ENCODE results near the gene PBRM1.

Gene PBRM1

GRCh38 chr3:52722491-52722890 is 36.8 kb upstream of the PBRM1 start:
- DNase-seq (ENCODE audit: extremely low read depth, low read depth) = no peak

DNA sequence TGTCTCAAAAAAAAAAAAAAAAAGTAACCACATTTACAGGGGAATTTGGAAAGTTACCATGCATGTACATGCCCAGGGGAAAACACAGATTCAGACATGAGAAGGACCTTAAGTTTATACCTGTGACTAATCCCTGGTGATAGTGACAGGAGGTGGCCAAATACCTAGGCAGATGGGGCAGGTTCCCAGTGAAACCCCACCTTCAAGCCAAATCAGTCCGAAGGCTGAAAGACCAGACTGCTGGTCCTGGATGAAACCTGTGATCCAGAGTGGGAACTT is 36.0 kb upstream of the PBRM1 start:
- H3K4me3 ChIP-seq (replicated peaks; ENCODE audit: low read depth, low read length) = no peak overlapping the region
- no peak for DNase-seq (ENCODE audit: extremely low read depth, low read depth)
- TF ChIP-seq, protein P1, sequence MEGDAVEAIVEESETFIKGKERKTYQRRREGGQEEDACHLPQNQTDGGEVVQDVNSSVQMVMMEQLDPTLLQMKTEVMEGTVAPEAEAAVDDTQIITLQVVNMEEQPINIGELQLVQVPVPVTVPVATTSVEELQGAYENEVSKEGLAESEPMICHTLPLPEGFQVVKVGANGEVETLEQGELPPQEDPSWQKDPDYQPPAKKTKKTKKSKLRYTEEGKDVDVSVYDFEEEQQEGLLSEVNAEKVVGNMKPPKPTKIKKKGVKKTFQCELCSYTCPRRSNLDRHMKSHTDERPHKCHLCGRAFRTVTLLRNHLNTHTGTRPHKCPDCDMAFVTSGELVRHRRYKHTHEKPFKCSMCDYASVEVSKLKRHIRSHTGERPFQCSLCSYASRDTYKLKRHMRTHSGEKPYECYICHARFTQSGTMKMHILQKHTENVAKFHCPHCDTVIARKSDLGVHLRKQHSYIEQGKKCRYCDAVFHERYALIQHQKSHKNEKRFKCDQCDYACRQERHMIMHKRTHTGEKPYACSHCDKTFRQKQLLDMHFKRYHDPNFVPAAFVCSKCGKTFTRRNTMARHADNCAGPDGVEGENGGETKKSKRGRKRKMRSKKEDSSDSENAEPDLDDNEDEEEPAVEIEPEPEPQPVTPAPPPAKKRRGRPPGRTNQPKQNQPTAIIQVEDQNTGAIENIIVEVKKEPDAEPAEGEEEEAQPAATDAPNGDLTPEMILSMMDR (IDR thresholded peaks at IDR 0.05; ENCODE audit: low read depth, low read length, missing control alignments) = no peak

More at GRCh38 chr3:52722491-52722890, 36.8 kb upstream of the PBRM1 start:
- no peak overlapping the region for H3K4me3 ChIP-seq (replicated peaks; ENCODE audit: low read depth, low read length)
- TF ChIP-seq, protein P1 (IDR thresholded peaks at IDR 0.05; ENCODE audit: low read depth, low read length, missing control alignments) = no peak

DNA sequence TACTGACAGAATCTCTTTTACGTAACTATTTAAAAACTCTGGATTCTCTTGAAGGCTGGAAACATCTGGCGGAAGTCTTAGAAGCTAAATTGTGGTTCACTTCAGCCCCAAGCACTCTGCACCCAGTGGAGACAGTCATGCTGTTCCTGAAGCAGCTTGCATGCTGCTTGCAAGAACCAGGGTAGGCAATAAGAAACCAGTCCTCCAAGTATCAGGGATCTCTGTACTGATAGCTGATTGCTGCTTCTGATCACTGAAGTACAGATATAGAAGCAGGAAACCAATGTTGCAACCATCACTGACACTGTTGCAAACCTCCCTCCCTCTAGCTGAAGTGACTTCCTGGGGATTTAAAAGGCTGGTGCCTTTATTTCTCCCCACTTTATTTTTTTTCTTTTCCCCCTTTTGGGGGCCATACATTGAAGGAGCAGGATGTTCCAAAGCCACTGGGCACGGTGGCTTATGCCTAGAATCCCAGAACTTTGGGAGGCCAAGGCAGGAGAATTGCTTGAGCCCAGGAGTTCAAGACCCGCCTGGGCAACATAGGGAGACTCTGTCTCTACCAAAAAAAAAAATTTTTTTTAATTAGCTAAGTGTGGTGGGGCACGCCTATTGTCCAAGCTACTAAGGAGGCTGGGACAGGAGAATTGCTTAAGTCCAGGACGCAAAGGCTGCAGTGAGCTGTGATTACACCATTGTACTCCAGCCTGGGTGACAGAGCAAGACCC is 35.5 kb upstream of the PBRM1 start:
- no peak for DNase-seq (ENCODE audit: extremely low read depth, low read depth)
- TF ChIP-seq, protein P1 (IDR thresholded peaks at IDR 0.05; ENCODE audit: low read depth, low read length, missing control alignments) = no peak
- no peak overlapping the region for H3K4me3 ChIP-seq (replicated peaks; ENCODE audit: low read depth, low read length)

- TF ChIP-seq, protein P1 (IDR thresholded peaks at IDR 0.05; ENCODE audit: low read depth, low read length, missing control alignments) = no peak
- DNase-seq (ENCODE audit: extremely low read depth, low read depth) = no peak
- no peak overlapping the region for H3K4me3 ChIP-seq (replicated peaks; ENCODE audit: low read depth, low read length)
These were observed 33.9 kb upstream of the PBRM1 start for GRCh38 chr3:52719618-52720017.

DNA sequence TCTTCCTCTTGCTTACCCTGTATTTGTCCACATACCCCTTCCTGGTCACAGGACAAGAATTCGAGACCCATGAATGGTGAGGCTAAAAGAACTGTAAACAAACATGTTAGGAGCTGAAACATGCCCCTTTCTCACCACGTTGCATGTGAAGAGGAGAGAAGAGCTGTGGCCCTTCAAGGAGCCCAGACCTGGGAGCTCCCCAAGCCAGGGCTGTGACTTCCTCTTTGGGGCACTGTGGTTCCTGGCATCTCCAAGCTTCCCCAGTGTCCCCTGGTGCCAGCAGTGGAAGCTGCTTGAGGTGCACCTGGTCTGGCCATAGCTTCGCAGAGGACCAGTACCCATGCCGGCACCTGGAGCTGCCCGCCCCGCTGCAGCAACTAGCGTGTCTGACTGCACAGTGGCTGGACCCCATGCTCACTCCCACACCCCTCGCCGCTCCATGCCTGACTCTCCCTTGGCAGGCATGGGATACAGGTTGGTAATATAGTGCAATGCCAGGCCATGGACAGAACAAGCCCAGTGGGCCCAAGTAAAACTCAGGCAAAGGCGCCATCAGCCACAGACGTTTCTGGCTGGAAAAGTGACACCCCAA is 30.1 kb upstream of the PBRM1 start:
- no peak for DNase-seq (ENCODE audit: extremely low read depth, low read depth)
- TF ChIP-seq, protein P1 (IDR thresholded peaks at IDR 0.05; ENCODE audit: low read depth, low read length, missing control alignments) = no peak
- no peak overlapping the region for H3K4me3 ChIP-seq (replicated peaks; ENCODE audit: low read depth, low read length)

- no peak for DNase-seq (ENCODE audit: extremely low read depth, low read depth)
- no peak overlapping the region for H3K4me3 ChIP-seq (replicated peaks; ENCODE audit: low read depth, low read length)
- TF ChIP-seq, protein P1 (IDR thresholded peaks at IDR 0.05; ENCODE audit: low read depth, low read length, missing control alignments) = no peak
These were observed 28.9 kb upstream of the PBRM1 start for GRCh38 chr3:52714335-52715302.
